ELR (cell line): ENCODE results near the gene B3GNT9.

Experiments
- DNase-seq: peaks from one replicate; pipeline ENCODE4 v3.0.0-alpha.2; 2015; ENCODE audit warnings: low read depth

Gene B3GNT9

GRCh38 chr16:67166598-67167168, 15.9 kb upstream of the B3GNT9 start:
- DNase-seq = no peak

DNA sequence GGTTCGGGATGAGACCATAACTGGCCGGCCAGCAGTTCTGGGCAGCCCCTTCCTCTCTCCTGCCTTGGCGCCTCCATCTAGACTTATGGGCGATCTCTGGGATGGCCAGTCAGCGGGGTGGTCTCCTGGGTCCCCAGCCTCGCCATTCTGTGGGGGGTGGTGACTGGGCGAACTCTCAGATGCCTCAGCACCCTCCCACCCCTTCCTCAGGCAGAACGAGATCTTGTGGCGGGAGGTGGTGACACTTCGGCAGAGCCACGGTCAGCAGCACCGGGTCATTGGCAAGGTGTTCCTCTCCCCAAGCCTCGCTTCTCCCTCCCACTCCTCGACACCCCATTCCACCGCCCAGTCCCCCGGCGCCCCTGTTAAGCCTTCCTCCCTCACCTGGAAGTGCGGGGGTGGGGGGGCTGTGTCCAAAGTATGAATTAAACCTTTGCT, 15.3 kb upstream of the B3GNT9 start:
- no peak for DNase-seq

DNA sequence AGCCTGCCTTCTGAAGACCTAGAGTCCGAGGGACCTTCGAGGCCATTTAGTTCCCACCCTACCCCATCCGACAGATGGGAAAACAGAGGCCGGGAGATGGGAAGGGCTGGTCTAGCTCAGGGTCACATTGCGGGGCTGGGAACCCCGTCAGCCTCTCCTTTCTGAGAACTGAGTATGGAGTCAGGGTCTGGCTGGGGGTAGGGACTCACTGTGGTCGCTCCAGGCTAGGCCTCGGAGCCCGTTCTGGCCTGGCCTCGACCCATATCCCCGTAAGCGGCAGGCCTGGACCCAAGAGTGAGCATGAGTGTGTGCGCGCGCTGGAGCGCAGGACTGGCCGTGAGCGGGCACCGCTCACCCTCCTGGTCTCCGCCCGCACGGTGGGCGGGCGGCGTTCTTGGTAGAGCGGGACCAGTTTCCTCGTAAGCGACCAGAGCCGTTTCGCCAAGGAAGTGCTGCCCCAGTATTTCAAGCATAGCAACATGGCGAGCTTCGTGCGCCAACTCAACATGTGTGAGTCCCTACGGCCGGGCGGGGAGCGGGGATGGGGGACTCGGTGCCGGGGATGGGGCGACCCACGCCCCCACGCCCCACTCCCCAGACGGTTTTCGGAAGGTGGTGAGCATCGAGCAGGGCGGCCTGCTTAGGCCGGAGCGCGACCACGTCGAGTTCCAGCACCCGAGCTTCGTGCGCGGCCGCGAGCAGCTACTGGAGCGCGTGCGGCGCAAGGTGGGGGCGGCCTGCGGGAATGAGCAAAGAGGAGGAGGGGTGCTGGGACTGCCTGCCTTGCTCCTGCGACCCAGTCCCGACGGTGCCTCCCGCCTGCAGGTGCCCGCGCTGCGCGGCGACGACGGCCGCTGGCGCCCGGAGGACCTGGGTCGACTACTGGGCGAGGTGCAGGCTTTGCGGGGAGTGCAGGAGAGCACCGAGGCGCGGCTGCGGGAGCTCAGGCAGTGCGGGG, 14.6 kb upstream of the B3GNT9 start:
- no peak for DNase-seq

GRCh38 chr16:67164599-67165061, 13.8 kb upstream of the B3GNT9 start, which contains the start of gene HSF4:
Gene HSF4, plus strand, starts transcription at chr16:67164745. Its CDS starts 67 bp downstream, at chr16:67164812.
- peak; percentile 48 for DNase-seq

DNA sequence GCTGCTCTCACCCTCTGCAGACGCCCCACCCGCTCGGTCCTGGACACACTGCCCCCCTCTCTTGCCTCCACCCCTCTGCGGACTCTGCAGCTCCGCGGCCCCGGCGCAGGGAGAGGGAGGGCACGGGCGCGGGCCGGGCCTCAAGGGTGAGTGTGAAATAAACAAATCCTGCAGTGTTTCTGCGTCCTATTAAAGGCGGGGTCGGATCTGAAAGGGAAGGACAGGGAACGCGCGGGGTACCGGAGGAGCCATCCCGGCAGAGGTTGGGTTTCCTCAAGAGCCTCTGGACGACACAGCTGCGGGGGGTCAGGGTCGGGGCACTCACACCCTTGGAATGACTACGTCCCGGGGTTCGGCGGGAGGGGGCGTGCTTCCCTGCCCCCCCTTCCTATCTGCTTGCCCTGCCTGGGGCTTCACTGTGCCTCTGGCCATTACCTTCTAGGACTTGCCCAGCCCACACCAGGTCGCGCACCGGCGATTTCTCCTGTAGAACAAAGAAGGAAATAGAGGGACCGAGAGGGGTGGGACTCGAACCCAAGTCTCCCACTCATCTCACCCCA, 13.3 kb upstream of the B3GNT9 start:
- DNase-seq = peak; percentile 42

- DNase-seq = peak; percentile 42
Observed at GRCh38 chr16:67163164-67163998, 12.6 kb upstream of the B3GNT9 start.

DNA sequence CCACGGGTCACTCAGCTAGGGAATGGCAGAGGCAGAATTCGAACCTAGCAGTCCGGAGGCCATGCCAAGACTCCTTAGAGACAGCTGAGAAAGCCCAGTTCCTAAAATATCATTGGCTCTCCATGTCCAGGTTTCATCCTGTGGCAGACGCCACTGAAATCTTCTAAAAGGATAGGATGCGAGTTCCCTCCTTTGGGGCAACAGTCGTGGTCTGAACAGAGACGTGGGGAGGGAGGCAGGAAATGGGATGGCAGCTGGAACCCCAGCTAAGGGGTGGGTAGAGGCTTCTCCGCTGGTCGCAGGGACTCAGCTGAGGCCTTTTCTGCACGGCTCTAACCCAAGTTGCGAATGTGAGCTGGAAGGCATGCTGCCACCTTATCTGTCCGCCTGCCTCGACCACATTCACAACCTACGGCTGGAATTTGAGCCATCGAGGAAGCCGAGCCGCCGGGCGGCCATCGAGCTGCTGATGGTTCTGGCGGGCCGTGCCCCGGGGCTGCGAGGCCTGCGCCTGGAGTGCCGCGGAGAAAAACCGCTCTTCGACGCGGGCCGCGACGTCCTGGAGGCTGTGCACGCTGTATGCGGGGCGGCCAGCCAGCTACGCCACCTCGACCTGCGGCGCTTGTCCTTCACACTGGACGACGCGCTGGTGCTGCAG, 11.8 kb upstream of the B3GNT9 start:
- peak; percentile 36 for DNase-seq

DNA sequence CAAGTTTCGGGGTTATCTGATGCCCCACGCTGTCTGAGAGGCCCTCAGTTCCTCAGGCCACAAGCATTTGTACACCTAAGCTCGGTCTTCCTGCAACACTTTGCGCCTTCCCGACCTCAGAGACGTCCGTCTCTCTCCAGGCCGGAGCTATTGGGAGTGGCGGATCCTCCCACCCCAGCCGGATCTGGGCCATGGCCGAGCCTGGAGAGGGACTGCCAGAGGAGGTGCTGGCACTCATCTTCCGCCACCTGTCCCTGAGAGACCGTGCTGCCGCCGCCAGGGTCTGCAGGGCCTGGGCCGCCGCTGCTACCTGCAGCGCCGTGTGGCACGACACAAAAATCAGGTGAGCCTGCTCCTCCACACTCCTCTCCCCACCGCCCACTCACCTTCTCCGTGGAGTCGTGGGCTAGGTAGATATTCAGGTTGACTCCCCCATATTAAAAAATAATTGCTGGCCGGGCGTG, 10.8 kb upstream of the B3GNT9 start:
- no peak for DNase-seq

DNA sequence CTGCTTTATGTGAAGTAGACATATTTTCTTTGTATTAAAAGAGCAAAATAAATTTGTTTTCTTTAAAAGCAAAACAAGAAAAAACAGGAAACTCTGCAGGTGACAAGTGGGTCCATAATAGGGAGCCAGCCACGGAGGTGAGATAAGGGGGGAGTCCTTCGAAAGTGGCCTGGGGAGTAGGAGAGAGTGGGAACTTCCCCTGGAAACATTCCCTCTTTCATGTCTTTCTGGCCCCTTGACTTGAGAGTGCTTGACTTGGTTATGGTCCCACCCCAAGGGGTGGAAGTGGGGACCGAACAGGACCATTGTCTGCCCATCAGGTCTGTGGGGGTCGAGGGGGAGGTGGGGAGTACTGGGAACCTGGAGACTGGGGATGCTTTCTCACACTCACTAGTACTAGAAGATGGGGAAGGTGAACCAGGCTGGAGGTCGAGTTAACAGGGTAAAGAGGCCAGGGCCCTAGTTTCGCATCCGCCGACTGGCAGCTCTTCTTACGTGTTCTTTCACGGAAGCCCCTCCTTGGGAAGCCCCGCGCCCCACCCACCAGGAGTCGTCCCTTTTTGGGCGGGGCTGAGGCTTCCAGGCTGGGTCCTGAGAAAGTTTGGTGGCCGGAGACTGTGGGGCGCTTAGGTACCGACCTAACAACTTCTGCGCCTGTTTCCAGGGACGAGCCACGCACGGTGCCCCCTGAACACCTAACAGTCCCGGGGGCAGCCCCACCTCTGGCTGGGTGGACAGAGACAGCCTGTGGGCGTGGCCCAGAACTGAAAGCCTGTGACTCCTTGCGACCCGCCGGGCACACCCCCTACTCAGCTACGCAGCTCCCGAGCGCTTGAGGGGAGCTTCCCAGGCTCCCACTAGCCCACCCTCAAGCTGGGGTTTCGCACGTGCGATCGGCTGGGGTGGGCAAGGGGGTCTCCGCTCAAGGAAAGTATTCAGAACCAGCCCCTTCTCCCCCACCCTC, 8.1 kb upstream of the B3GNT9 start:
- DNase-seq = peak; percentile 57

- DNase-seq = no peak
Observed at GRCh38 chr16:67157892-67158635, 7.3 kb upstream of the B3GNT9 start.

GRCh38 chr16:67157106-67157748, 6.4 kb upstream of the B3GNT9 start:
- DNase-seq = no peak

- DNase-seq = no peak
Observed at GRCh38 chr16:67156143-67156844, 5.5 kb upstream of the B3GNT9 start.

GRCh38 chr16:67155295-67156142, 4.7 kb upstream of the B3GNT9 start:
- DNase-seq = peak; percentile 79

GRCh38 chr16:67154578-67155294, 3.9 kb upstream of the B3GNT9 start:
- no peak for DNase-seq

DNA sequence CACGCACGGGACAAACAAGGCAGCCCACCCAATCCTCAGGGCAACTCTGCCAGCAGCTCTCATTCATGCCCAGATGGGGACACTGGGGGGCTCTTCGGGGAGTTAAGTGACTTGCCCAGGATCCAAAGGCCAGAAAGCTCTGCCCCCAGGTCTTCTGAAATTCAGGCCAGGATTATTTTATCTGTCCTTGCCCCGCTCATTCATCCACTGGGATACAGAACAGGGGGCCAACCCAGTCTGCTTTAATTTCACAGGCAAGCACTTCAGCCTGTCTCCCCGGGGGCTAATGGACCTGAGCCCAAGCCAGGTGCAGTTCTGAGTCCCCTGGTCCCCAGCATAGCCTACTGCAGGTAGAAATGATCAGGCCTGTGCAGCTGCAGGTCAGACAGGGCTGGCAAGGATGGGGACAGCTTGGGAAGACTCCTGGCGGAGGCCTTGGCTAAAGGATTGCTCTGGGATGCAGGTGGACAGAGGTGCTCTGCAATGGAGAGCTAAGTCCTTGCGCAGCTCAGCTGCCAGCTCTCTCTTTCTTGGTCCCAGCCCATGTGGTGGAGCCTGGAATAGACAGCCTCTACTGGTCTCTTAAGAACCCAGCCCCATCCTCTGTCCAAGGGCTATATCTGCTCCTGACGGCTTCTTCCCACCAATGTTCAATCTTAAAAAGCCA, 766 bp upstream of the B3GNT9 start:
- DNase-seq = no peak
